Small intestine (tissue), 7 donors: ENCODE results near the gene CNOT11. TPM values are rescaled to one million over a fixed set of nuclear protein-coding genes. Genes with fewer than 3 reads are reported as not detected.

Experiments
- DNase-seq, 2 donors: peaks; one replicate each; pipeline versions ENCODE4 v3.0.0 to v3.0.0-alpha.2; 2013
- FAIRE-seq: peaks from 2 replicates; lab custom pipeline; 2012; peaks lifted over from hg19 to GRCh38; lab: Jason Lieb, UNC
- H3K27ac ChIP-seq, 3 donors: one replicate each; pipeline ENCODE4 v1.5.1; 2013; ENCODE audit warnings: low read length in 2 of 3, mild to moderate bottlenecking in 2 of 3, control low read depth in 1 of 3, inconsistent platforms in 1 of 3, low read depth in 1 of 3, moderate library complexity in 1 of 3
- H3K27me3 ChIP-seq, 3 donors: one replicate each; pipeline ENCODE4 v1.6.1; 2013; ENCODE audit warnings: low read length in 3 of 3, inconsistent platforms in 1 of 3; ENCODE audit not compliant: control insufficient read depth in 3 of 3, insufficient read depth in 3 of 3
- H3K36me3 ChIP-seq, 3 donors: one replicate each; pipeline ENCODE4 v1.6.1; 2013; ENCODE audit warnings: low read length in 3 of 3, inconsistent platforms in 1 of 3, low read depth in 1 of 3, mild to moderate bottlenecking in 1 of 3, moderate library complexity in 1 of 3; ENCODE audit not compliant: control insufficient read depth in 3 of 3, insufficient read depth in 2 of 3
- H3K4me1 ChIP-seq, 3 donors: one replicate each; pipeline ENCODE4 v1.6.1; 2013; ENCODE audit warnings: low read length in 2 of 3, inconsistent platforms in 1 of 3, low read depth in 1 of 3, mild to moderate bottlenecking in 1 of 3, moderate library complexity in 1 of 3; ENCODE audit not compliant: control insufficient read depth in 3 of 3, insufficient read depth in 2 of 3
- H3K4me3 ChIP-seq, 3 donors: one replicate each; pipeline ENCODE4 v1.5.1; 2013; ENCODE audit warnings: low read length in 3 of 3, control low read depth in 1 of 3, inconsistent platforms in 1 of 3, low read depth in 1 of 3, mild to moderate bottlenecking in 1 of 3, moderate library complexity in 1 of 3
- H3K9me3 ChIP-seq, 2 donors: one replicate each; pipeline ENCODE4 v1.6.1; 2013; ENCODE audit warnings: low read depth in 1 of 2, low read length in 1 of 2; ENCODE audit not compliant: control insufficient read depth in 2 of 2, insufficient read depth in 1 of 2
- WGBS, 3 donors: extraction: QIAGEN DNeasy Blood & Tissue Kit; methylation state at CpG; one replicate each; pipeline ENCODE4 v1.1.7; 2013; 5-methylcytosine and 5-hydroxymethylcytosine counted together
- polyA plus RNA-seq, 4 donors: library from polyadenylated mRNA; stranded (reverse) in 3 of 4; unstranded in 1 of 4; fragments of 200-250 nt in 3 of 4; fragments of 120-200 nt in 1 of 4; gene quantifications; one replicate each; pipeline versions ENCODE4 v1.2.1 to v1.2.3, GENCODE V29; 2013
- donor health status: healthy with polysubstance abuse.
- donor health status: control.
- donor health status: control.
- donor health status: Bipolar disorder and iron deficiency.
- donor health status: healthy.

CNOT11 gene
- polyA plus RNA-seq, 4 donors: 22.4 to 53.3 (median 27.8) TPM

GRCh38 chr2:101300836-101301235 lies 48.1 kb downstream of the CNOT11 start:
- FAIRE-seq (no peak), DNase-seq (no peak)
- H3K4me3 ChIP-seq: no peak overlapping the region
- H3K9me3 ChIP-seq: no peaks in the 10 kb centered on the region
- H3K27ac ChIP-seq: no peak overlapping the region
- peaks cover 0 to 13% (median 0%) of the 10 kb centered on the region in 3 donors for H3K36me3 ChIP-seq
- peaks cover 0 to 19% (median 1%) of the 10 kb centered on the region in 3 donors for H3K4me1 ChIP-seq
- WGBS, 3 donors: 71 to 82% (median 76%) methylated on average over 7 of the region's 7 CpGs
- H3K27me3 ChIP-seq: no peaks in the 10 kb centered on the region

GRCh38 chr2:101302016-101302415 lies 49.3 kb downstream of the CNOT11 start:
- 69 to 82% (median 73%) methylated on average over 4 of the region's 4 CpGs for WGBS, 3 donors
- no peak for FAIRE-seq
- H3K36me3 ChIP-seq: peaks cover 0 to 13% (median 0%) of the 10 kb centered on the region in 3 donors

GRCh38 chr2:101303688-101304087 lies 51.0 kb downstream of the CNOT11 start:
- 76 to 87% (median 80%) methylated on average over 1 of the region's 1 CpG for WGBS, 3 donors
- no peak for DNase-seq
- FAIRE-seq: no peak

More at GRCh38 chr2:101302016-101302415, 49.3 kb downstream of the CNOT11 start:
- no peak overlapping the region for H3K27ac ChIP-seq
- DNase-seq: no peak
- H3K4me3 ChIP-seq: no peak overlapping the region
- H3K9me3 ChIP-seq: no peaks in the 10 kb centered on the region
- H3K4me1 ChIP-seq: peaks cover 0 to 24% (median 6%) of the 10 kb centered on the region in 3 donors
- H3K27me3 ChIP-seq: no peaks in the 10 kb centered on the region

GRCh38 chr2:101305035-101305434 lies 52.3 kb downstream of the CNOT11 start:
- Histone ChIP-seq H3K27ac (no peak overlapping the region), H3K9me3 (no peaks in the 10 kb centered on the region), H3K4me3 (peak overlapping the region in 1 of 3 donors; percentile 82), H3K27me3 (no peaks in the 10 kb centered on the region), H3K36me3 (peaks cover 0 to 8% (median 0%) of the 10 kb centered on the region in 3 donors), H3K4me1 (peaks cover under 1 to 17% (median 11%) of the 10 kb centered on the region in 3 donors)
- no peak for DNase-seq
- 65 to 80% (median 72%) methylated on average over 4 of the region's 4 CpGs for whole genome bisulfite sequencing, 3 donors
- FAIRE-seq: no peak

More at GRCh38 chr2:101303688-101304087, 51.0 kb downstream of the CNOT11 start:
- peaks cover 0 to 11% (median 0%) of the 10 kb centered on the region in 3 donors for H3K36me3 ChIP-seq
- H3K4me1 ChIP-seq: peaks cover 0 to 21% (median 6%) of the 10 kb centered on the region in 3 donors
- no peaks in the 10 kb centered on the region for H3K27me3 ChIP-seq
- H3K4me3 ChIP-seq: no peak overlapping the region
- H3K27ac ChIP-seq: no peak overlapping the region
- H3K9me3 ChIP-seq: no peaks in the 10 kb centered on the region

- Histone ChIP-seq H3K27ac (peak overlapping the region in 2 of 3 donors; percentile 34 to 35), H3K4me1 (peaks cover 5 to 18% (median 16%) of the 10 kb centered on the region in 3 donors), H3K27me3 (no peaks in the 10 kb centered on the region), H3K36me3 (peaks cover 0 to 8% (median 0%) of the 10 kb centered on the region in 3 donors), H3K9me3 (no peaks in the 10 kb centered on the region), H3K4me3 (peak overlapping the region in 1 of 3 donors; percentile 82)
- 58 to 67% (median 62%) methylated on average over 7 of the region's 7 CpGs for WGBS, 3 donors
- FAIRE-seq: no peak
- DNase-seq: peak in 1 of 2 donors; percentile 35
Measured at GRCh38 chr2:101305492-101306078, 52.9 kb downstream of the CNOT11 start.

- DNase-seq (peak in 1 of 2 donors; percentile 28), FAIRE-seq (no peak)
- H3K9me3 ChIP-seq: no peaks in the 10 kb centered on the region
- no peaks in the 10 kb centered on the region for H3K27me3 ChIP-seq
- H3K27ac ChIP-seq: peak overlapping the region; percentile 34 to 91 (median 64)
- WGBS, 3 donors: 7 to 39% (median 9%) methylated on average over 7 of the region's 7 CpGs
- H3K4me1 ChIP-seq: peaks cover 9 to 23% (median 21%) of the 10 kb centered on the region in 3 donors
- H3K4me3 ChIP-seq: peak overlapping the region; percentile 25 to 82 (median 80)
- peaks cover 0 to 6% (median 0%) of the 10 kb centered on the region in 3 donors for H3K36me3 ChIP-seq
Measured at GRCh38 chr2:101306410-101306809, 53.7 kb downstream of the CNOT11 start.

GRCh38 chr2:101307503-101307902 lies 54.8 kb downstream of the CNOT11 start:
- no peak for DNase-seq
- no peaks in the 10 kb centered on the region for H3K27me3 ChIP-seq
- no peaks in the 10 kb centered on the region for H3K9me3 ChIP-seq
- H3K27ac ChIP-seq: peak overlapping the region; percentile 77 to 97 (median 85)
- peaks cover 9 to 23% (median 21%) of the 10 kb centered on the region in 3 donors for H3K4me1 ChIP-seq
- 5 to 24% (median 6%) methylated on average over 9 of the region's 9 CpGs for whole genome bisulfite sequencing, 3 donors
- no peak for FAIRE-seq
- H3K36me3 ChIP-seq: peaks cover 0 to 6% (median 0%) of the 10 kb centered on the region in 3 donors
- peak overlapping the region; percentile 80 to 91 (median 82) for H3K4me3 ChIP-seq

- Histone ChIP-seq H3K36me3 (peaks cover 0 to 2% (median 0%) of the 10 kb centered on the region in 3 donors), H3K27me3 (no peaks in the 10 kb centered on the region), H3K4me1 (peaks cover 9 to 23% (median 19%) of the 10 kb centered on the region in 3 donors), H3K9me3 (no peaks in the 10 kb centered on the region), H3K4me3 (peak overlapping the region; percentile 80 to 91 (median 82)), H3K27ac (peak overlapping the region; percentile 77 to 97 (median 85))
- 0% methylated on average over 52 to 57 of the region's 57 CpGs for WGBS, 3 donors
- FAIRE-seq (no peak), DNase-seq (peak; percentile 34 to 77)
Measured at GRCh38 chr2:101307950-101308431, 55.3 kb downstream of the CNOT11 start.
